Stimulated activated naive CD8-positive, alpha-beta T cell treated with anti-CD3 and anti-CD28 coated beads, Interleukin-15, Interleukin-2, amounts not matched to agents 100 ng/mL and 50 ng/mL, for 24 hours (primary cell): ENCODE data around the gene MOCS1.

Source experiments
- H3K27ac Mint-ChIP-seq: one replicate; pipeline ENCODE4 v1.8.0; 2021; ENCODE audit warnings: mild to moderate bottlenecking, mixed read lengths
- H3K27me3 Mint-ChIP-seq: one replicate; pipeline ENCODE4 v1.8.0; 2021; ENCODE audit warnings: mixed read lengths
- H3K36me3 Mint-ChIP-seq: one replicate; pipeline ENCODE4 v1.8.0; 2021; ENCODE audit warnings: low read depth, mixed read lengths
- H3K4me1 Mint-ChIP-seq: one replicate; pipeline ENCODE4 v1.8.0; 2021; ENCODE audit warnings: low read depth, mixed read lengths
- H3K4me3 Mint-ChIP-seq: one replicate; pipeline ENCODE4 v1.8.0; 2021; ENCODE audit warnings: mild to moderate bottlenecking, mixed read lengths
- H3K9me3 Mint-ChIP-seq: one replicate; pipeline ENCODE4 v1.8.0; 2021; ENCODE audit warnings: mixed read lengths

The MOCS1 gene

GRCh38 chr6:39923394-39923793 is 10.9 kb downstream of the MOCS1 start:
- Mint-ChIP-seq H3K27ac (no peak overlapping the region), H3K4me3 (no peak overlapping the region)

GRCh38 chr6:39922821-39923220 is 11.4 kb downstream of the MOCS1 start:
- Mint-ChIP-seq H3K9me3 (peaks cover 5% of the 10 kb centered on the region), H3K27ac (no peak overlapping the region), H3K4me1 (peaks cover 4% of the 10 kb centered on the region), H3K36me3 (no peaks in the 10 kb centered on the region), H3K27me3 (no peaks in the 10 kb centered on the region), H3K4me3 (no peak overlapping the region)

More at GRCh38 chr6:39923394-39923793, 10.9 kb downstream of the MOCS1 start:
- Mint-ChIP-seq H3K4me1 (peaks cover 4% of the 10 kb centered on the region), H3K9me3 (peaks cover 5% of the 10 kb centered on the region), H3K36me3 (no peaks in the 10 kb centered on the region), H3K27me3 (no peaks in the 10 kb centered on the region)

GRCh38 chr6:39920157-39920556 is 14.1 kb downstream of the MOCS1 start:
- H3K27me3 Mint-ChIP-seq, result no peaks in the 10 kb centered on the region
- no peak overlapping the region for H3K4me3 Mint-ChIP-seq
- H3K9me3 Mint-ChIP-seq, result no peaks in the 10 kb centered on the region
- no peaks in the 10 kb centered on the region for H3K36me3 Mint-ChIP-seq
- peaks cover 4% of the 10 kb centered on the region for H3K4me1 Mint-ChIP-seq
- H3K27ac Mint-ChIP-seq, result no peak overlapping the region

GRCh38 chr6:39918831-39919230 is 15.4 kb downstream of the MOCS1 start:
- H3K27me3 Mint-ChIP-seq, result no peaks in the 10 kb centered on the region
- H3K9me3 Mint-ChIP-seq, result no peaks in the 10 kb centered on the region
- H3K4me1 Mint-ChIP-seq, result peaks cover 4% of the 10 kb centered on the region
- no peaks in the 10 kb centered on the region for H3K36me3 Mint-ChIP-seq
- no peak overlapping the region for H3K4me3 Mint-ChIP-seq
- no peak overlapping the region for H3K27ac Mint-ChIP-seq

- Mint-ChIP-seq H3K27ac (no peak overlapping the region), H3K4me1 (peaks cover 3% of the 10 kb centered on the region), H3K4me3 (no peak overlapping the region), H3K9me3 (no peaks in the 10 kb centered on the region), H3K36me3 (no peaks in the 10 kb centered on the region), H3K27me3 (no peaks in the 10 kb centered on the region)
Observed at GRCh38 chr6:39917981-39918380, 16.3 kb downstream of the MOCS1 start.

GRCh38 chr6:39917329-39917728 is 16.9 kb downstream of the MOCS1 start:
- Mint-ChIP-seq H3K36me3 (no peaks in the 10 kb centered on the region), H3K4me3 (no peak overlapping the region), H3K27ac (no peak overlapping the region), H3K4me1 (no peaks in the 10 kb centered on the region), H3K9me3 (no peaks in the 10 kb centered on the region), H3K27me3 (no peaks in the 10 kb centered on the region)

- H3K36me3 Mint-ChIP-seq, result no peaks in the 10 kb centered on the region
- no peaks in the 10 kb centered on the region for H3K9me3 Mint-ChIP-seq
- H3K4me1 Mint-ChIP-seq, result no peaks in the 10 kb centered on the region
- H3K27ac Mint-ChIP-seq, result no peak overlapping the region
- H3K27me3 Mint-ChIP-seq, result no peaks in the 10 kb centered on the region
- no peak overlapping the region for H3K4me3 Mint-ChIP-seq
Observed at GRCh38 chr6:39915866-39916265, 18.4 kb downstream of the MOCS1 start.

GRCh38 chr6:39914239-39914638 is 20.0 kb downstream of the MOCS1 start:
- Mint-ChIP-seq H3K27ac (no peak overlapping the region), H3K36me3 (no peaks in the 10 kb centered on the region), H3K9me3 (no peaks in the 10 kb centered on the region), H3K27me3 (no peaks in the 10 kb centered on the region), H3K4me1 (no peaks in the 10 kb centered on the region), H3K4me3 (no peak overlapping the region)

- Mint-ChIP-seq H3K9me3 (no peaks in the 10 kb centered on the region), H3K27me3 (no peaks in the 10 kb centered on the region), H3K4me3 (no peak overlapping the region), H3K27ac (no peak overlapping the region), H3K36me3 (no peaks in the 10 kb centered on the region), H3K4me1 (no peaks in the 10 kb centered on the region)
Observed at GRCh38 chr6:39913391-39913916, 20.8 kb downstream of the MOCS1 start.

- Mint-ChIP-seq H3K9me3 (no peaks in the 10 kb centered on the region), H3K4me1 (no peaks in the 10 kb centered on the region), H3K27ac (no peak overlapping the region), H3K27me3 (no peaks in the 10 kb centered on the region), H3K4me3 (no peak overlapping the region), H3K36me3 (no peaks in the 10 kb centered on the region)
Observed at GRCh38 chr6:39912446-39912845, 21.8 kb downstream of the MOCS1 start.

GRCh38 chr6:39911513-39912125 is 22.6 kb downstream of the MOCS1 start:
- H3K4me1 Mint-ChIP-seq, result no peaks in the 10 kb centered on the region
- H3K27ac Mint-ChIP-seq, result no peak overlapping the region
- H3K36me3 Mint-ChIP-seq, result no peaks in the 10 kb centered on the region
- no peaks in the 10 kb centered on the region for H3K27me3 Mint-ChIP-seq
- H3K9me3 Mint-ChIP-seq, result no peaks in the 10 kb centered on the region
- H3K4me3 Mint-ChIP-seq, result no peak overlapping the region

GRCh38 chr6:39910744-39911143 is 23.5 kb downstream of the MOCS1 start:
- no peak overlapping the region for H3K4me3 Mint-ChIP-seq
- no peaks in the 10 kb centered on the region for H3K4me1 Mint-ChIP-seq
- H3K9me3 Mint-ChIP-seq, result no peaks in the 10 kb centered on the region
- no peak overlapping the region for H3K27ac Mint-ChIP-seq
- H3K27me3 Mint-ChIP-seq, result no peaks in the 10 kb centered on the region
- H3K36me3 Mint-ChIP-seq, result no peaks in the 10 kb centered on the region

GRCh38 chr6:39910164-39910563 is 24.1 kb downstream of the MOCS1 start:
- H3K4me1 Mint-ChIP-seq, result no peaks in the 10 kb centered on the region
- no peaks in the 10 kb centered on the region for H3K36me3 Mint-ChIP-seq
- no peak overlapping the region for H3K27ac Mint-ChIP-seq
- no peak overlapping the region for H3K4me3 Mint-ChIP-seq
- H3K27me3 Mint-ChIP-seq, result no peaks in the 10 kb centered on the region
- no peaks in the 10 kb centered on the region for H3K9me3 Mint-ChIP-seq

GRCh38 chr6:39909701-39910100 is 24.6 kb downstream of the MOCS1 start:
- Mint-ChIP-seq H3K4me3 (no peak overlapping the region), H3K27me3 (no peaks in the 10 kb centered on the region), H3K36me3 (no peaks in the 10 kb centered on the region), H3K9me3 (no peaks in the 10 kb centered on the region), H3K4me1 (no peaks in the 10 kb centered on the region), H3K27ac (no peak overlapping the region)

- no peaks in the 10 kb centered on the region for H3K27me3 Mint-ChIP-seq
- no peaks in the 10 kb centered on the region for H3K36me3 Mint-ChIP-seq
Observed at GRCh38 chr6:39908838-39909583, 25.3 kb downstream of the MOCS1 start.

More at GRCh38 chr6:39908838-39909583, 25.3 kb downstream of the MOCS1 start:
- no peak overlapping the region for H3K4me3 Mint-ChIP-seq
- H3K27ac Mint-ChIP-seq, result no peak overlapping the region
- no peaks in the 10 kb centered on the region for H3K9me3 Mint-ChIP-seq
- H3K4me1 Mint-ChIP-seq, result no peaks in the 10 kb centered on the region
